T-helper 1 cell (primary cell): ENCODE results near the gene FBXO47.
"Not testable (repeated sequence)": the region's sequence is repeated elsewhere in the genome, so short reads cannot be mapped to it uniquely, and the experiment has no call there.

Experiments
- DNase-seq, 5 donors: peaks; one replicate each; pipeline ENCODE4 v3.0.0-alpha.2; 2012 to 2020

FBXO47 gene

DNA sequence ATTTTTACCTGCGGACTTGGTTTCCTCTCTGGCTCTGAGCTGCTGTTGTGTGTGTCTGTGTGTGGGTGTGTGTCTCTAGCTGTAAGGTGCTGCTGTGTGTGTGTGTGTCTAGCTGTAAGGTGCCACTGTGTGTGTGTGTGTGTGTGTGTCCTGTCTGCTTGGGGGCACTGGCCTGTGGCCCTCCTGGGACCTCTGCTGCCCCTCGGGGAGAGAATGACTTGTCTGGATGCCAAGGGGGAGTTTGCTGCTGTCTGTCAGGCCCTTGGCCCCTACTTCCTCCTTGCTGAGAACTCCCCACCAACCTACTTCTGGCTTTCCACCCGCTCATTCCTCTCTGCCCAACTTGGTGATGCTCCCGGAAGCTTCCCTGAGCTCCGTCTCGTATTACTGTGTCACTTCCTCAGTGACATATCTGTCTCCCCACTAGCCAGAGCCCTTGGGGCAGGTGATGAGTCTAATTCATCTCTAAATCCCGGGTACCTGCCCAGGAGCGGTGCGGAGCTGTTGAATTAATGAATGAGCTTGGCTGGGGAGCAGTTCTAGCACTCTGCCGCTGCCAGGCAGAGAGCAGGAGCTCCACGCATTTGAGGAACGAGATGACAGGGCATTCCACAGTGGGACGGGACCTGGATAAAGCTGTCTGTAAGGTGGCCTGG, 45.3 kb downstream of the FBXO47 start:
- no peak for DNase-seq

DNA sequence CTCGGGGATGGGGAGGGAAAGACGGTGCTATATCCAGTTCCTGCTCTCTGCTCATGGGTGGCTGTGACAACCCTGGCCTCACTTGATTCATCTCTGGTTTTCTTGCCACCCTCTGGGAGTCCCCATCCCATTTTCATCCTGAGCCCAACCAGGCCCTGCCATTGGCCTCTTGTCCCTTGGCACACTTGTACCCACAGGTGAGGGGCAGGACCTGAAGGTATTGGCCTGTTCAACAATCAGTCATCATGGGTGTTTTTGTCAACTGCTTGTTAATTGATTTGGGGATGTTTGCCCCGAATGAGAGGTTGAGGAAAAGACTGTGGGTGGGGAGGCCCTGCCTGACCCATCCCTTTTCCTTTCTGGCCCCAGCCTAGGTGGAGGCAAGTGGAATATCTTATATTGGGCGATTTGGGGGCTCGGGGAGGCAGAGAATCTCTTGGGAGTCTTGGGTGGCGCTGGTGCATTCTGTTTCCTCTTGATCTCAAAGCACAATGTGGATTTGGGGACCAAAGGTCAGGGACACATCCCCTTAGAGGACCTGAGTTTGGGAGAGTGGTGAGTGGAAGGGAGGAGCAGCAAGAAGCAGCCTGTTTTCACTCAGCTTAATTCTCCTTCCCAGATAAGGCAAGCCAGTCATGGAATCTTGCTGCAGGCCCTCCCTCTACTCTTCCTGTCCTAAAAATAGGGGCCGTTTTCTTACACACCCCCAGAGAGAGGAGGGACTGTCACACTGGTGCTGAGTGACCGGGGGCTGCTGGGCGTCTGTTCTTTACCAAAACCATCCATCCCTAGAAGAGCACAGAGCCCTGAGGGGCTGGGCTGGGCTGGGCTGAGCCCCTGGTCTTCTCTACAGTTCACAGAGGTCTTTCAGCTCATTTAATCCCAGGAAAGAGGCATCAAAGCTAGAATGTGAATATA, 46.6 kb downstream of the FBXO47 start:
- no peak for DNase-seq

DNA sequence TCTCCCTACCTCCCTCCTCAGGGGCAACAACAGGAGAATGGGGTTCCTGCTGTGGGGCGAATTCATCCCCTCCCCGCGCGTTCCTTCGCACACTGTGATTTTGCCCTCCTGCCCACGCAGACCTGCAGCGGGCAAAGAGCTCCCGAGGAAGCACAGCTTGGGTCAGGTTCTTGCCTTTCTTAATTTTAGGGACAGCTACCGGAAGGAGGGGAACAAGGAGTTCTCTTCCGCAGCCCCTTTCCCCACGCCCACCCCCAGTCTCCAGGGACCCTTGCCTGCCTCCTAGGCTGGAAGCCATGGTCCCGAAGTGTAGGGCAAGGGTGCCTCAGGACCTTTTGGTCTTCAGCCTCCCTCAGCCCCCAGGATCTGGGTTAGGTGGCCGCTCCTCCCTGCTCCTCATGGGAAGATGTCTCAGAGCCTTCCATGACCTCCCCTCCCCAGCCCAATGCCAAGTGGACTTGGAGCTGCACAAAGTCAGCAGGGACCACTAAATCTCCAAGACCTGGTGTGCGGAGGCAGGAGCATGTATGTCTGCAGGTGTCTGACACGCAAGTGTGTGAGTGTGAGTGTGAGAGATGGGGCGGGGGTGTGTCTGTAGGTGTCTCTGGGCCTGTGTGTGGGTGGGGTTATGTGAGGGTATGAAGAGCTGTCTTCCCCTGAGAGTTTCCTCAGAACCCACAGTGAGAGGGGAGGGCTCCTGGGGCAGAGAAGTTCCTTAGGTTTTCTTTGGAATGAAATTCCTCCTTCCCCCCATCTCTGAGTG, 47.7 kb downstream of the FBXO47 start:
- DNase-seq = no peak

DNA sequence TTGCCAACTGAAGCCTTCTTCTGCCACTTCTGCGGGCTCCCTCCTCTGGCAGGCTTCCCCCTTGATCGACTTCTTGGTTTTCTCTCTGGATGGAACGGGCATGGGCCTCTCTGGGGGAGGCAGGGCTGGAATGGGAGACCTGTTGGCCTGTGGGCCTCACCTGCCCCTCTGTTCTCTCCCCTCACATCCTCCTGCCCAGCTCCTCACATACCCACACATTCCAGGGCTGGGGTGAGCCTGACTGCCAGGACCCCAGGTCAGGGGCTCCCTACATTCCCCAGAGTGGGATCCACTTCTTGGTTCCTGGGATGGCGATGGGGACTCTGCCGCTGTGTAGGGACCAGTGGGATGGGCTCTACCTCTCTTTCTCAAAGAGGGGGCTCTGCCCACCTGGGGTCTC, 48.3 kb downstream of the FBXO47 start:
- no peak for DNase-seq

DNA sequence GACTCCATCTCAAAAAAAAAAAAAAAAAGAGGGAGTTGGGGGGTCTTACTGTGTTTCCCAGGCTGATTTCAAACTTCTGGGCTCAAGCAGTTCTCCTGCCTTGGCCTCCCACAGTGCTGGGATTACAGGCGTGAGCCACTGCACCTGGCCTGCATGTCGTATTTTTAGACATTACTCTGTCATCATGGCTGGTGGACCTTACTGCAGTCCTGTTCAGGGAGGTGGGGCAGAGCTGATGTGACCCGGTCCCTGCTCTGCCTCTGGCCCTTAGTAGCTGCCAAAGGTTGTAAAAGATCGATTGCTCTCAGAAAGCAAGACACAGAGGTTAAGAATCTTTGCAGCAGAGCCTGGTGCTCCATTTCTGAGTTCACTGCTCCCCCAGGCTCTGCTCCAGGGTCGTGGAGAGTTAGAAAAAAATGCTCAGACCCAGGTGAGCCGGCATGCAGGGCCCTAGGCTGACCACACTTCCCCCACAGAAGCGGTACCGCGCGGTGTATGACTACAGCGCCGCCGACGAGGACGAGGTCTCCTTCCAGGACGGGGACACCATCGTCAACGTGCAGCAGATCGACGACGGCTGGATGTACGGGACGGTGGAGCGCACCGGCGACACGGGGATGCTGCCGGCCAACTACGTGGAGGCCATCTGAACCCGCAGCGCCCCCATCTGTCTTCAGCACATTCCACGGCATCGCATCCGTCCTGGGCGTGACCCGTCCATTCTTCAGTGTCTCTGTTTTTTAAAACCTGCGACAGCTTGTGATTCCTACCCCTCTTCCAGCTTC, 48.9 kb downstream of the FBXO47 start:
- DNase-seq = no peak

DNA sequence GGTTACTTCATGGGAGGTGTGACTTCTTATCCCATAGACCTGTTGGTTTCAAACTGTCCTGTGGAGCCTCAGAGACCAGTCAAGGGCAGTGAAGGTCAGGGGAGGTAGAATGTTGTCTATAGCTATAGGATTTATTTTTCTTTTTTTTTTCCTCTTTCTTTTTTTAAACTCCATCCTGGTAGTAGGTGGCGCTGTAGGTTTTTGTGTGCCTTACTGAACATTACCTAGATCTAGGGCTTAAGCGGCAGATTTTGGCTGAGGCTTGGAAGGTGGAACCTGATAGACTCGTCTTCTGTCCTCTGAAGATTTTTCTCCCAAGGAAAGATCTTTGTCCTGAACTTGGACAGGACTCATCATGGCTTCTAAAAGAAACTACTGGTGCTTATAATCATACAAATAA, 49.9 kb downstream of the FBXO47 start:
- DNase-seq = no peak

DNA sequence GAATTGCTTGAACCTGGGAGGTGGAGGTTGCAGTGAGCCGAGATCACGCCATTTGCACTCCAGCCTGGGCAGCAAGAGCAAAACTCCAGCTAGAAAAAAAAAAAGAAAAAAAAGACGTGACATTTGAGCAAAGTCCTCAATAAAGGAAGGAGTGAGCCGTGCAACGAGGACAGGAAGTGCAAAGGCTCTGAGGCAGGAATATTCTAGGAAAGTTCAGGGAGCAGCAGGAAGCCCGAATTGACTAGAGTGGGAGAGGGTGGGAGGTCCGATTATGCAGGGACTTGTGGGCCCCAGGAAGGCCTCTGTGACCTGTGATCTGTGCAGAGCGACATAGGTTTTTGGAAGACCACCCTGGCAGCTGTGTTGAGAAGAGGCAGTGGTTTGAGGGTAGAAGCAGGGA, 50.4 kb downstream of the FBXO47 start:
- DNase-seq = no peak

DNA sequence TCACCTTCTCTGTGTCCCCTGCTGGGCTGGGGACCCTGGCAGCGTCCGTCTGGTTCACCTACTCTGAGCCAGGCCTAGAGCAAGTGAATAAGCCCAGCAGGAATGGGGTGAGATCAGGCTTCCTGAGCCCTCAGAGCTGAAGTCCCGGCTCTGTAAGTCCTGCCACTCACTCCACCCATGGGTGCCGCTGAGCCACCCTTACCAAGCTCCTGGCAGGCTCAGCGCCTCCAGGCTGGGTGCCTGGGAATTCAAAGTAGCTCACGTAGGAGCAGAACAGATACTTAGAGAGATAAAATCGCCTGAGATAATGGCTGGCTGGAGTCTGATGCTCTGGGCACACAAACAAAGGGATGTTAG, 51.6 kb downstream of the FBXO47 start:
- DNase-seq = no peak

DNA sequence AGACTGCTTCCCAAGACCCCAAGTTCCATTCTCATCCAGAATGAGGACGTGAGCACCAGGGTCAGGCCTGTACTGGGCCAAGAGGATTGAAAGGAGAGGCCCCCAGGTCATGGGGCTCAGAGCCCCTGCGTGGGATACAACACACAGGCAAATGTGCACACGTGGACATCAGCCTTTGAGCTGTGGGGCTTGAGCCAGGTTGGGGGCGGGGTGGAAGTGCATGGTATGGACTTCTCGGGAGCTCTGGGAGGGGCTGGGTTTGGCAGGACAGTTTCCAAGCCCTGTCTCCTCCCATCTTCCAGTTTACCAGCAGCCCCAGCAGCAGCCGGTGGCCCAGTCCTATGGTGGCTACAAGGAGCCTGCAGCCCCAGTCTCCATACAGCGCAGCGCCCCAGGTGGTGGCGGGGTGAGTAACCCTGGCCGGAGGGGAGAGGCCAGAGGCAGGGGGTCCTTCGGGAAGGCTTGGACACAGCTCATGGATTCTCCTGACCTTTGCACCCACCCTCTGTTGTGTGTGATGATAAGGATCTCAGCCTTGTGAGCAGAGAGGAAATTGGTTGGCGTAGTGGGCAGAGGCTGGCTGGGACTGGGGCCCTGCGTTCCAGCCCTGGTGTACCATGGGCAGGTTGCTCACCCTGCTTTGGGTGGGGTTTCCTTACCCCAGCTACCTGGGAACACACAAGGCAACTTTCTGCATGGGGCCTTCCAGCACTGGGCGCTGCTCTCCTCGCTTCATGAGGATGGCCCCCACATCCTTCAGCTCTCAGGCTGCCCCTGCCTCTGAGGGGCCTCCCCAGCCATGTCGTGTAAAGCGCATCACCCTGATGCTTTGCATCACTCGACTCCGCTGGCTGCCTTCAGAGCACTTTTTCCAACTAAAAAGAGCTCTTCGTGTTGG, 52.2 kb downstream of the FBXO47 start:
- no peak for DNase-seq

DNA sequence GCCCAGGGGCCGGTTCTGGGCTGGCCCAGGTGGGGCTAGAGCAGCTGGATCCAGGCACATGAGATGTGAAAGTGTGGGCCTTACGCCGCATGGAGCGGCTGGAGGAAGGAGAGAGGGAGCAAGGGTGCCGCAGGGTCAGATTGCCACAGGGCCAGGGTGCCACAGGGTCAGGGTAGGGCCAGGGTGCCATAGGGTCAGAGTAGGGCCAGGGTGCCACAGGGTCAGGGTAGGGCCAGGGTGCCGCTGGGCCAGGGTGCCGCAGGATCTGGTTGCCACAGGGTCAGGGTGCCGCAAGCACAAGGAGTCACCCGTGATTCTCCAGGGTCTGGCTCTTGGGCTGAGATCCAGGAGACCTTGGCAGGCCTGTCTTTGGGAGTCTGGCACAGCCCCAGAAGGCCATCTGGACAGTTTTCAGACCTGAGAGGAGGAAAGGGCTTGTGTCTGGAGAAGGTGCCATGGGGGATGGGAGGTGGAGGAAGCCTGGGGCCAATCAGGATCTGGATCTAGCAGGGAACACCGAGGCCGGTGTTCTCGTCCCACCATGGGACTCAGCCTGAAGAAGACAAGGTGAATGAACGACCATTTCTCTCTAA, 54.9 kb downstream of the FBXO47 start:
- DNase-seq = no peak

DNA sequence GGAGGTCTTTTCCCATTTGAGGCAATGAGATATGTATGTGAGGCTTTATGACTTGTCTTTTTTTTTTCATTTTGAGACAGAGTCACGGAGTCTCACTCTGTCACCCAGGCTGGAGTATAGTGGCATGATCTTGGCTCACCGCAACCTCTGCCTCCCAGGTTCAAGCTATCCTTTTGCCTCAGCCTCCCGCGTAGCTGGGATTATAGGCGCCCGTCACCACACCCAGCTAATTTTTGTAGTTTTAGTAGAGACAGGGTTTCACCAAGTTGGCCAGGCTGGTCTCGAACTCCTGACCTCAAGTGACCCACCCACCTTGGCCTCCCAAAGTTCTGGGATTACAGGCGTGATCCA, 55.5 kb downstream of the FBXO47 start:
- DNase-seq = not testable (repeated sequence)

DNA sequence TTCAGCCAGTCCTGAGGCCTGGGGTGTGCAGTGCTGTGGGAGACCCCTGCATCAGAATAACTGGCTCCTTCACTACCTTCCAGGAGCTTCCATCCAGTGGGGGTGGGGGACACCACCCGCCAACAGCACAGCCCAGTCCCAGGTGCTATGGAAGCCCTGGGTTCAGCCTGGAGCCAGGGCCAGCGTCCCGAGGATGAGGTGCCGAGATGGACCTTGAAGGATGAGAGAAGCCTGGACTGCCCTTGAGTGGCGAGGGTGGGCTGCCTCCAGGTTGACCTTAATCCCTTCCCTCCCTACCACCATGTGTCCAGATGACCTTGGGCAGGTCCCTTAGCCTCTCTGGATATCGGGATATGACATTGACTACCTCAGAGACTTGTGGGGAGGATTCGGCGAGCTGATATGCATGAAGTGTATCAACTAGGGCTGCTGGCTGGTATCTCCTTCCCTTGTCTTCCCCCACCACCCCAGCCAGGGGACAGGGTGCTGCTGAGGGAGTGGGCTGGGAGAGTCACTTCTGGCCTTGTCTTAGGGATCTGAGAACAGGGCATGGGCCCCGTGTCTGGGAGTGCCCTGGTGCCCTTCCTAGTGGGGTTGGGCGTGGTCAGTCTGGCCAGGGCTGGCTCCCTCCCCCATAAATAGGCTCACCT, 56.0 kb downstream of the FBXO47 start:
- no peak for DNase-seq

DNA sequence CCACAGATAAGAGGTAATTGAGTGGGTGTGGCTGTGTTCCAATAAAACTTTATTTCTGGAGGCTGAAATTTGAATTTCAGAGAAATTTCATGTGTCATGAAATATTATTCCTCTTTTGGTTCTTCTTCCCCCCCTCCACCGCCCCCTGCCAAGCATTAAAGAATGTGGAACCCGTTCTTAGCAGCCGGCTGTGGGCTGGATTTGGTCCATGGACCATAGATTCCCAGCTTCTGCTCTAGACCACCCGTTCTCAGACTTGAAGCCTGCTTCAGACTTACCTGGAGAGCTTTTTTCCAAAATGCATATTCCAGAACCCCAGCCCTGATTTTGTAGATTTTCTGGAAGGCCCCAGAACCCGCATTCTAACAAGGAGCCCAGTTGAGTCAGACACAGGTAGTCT, 56.9 kb downstream of the FBXO47 start:
- DNase-seq = no peak

DNA sequence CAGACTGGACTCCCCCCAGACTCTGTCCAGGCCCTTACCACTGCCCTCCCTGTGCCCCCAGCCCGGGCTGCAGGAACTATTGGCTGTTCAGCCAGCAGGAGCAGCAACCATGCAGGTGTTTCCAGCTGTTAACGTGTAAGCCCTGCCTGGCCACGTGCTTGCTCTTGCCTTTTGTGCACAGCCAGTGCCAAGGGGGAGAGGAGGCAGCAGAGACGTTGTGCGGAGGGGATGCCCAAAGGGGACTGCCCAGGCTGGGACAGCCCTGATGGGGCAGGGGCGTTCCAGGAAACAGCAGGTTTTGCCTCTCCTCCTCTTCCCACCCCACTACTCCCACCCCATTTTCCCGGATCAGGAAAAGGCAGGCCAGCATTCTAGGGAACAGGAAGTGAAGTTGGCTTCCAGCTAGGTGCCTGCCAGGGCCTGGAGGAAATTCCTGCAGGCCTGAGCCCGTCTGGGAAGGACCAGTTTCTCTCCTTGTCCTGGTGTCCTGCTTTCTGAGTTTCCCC, 58.5 kb downstream of the FBXO47 start:
- no peak for DNase-seq

DNA sequence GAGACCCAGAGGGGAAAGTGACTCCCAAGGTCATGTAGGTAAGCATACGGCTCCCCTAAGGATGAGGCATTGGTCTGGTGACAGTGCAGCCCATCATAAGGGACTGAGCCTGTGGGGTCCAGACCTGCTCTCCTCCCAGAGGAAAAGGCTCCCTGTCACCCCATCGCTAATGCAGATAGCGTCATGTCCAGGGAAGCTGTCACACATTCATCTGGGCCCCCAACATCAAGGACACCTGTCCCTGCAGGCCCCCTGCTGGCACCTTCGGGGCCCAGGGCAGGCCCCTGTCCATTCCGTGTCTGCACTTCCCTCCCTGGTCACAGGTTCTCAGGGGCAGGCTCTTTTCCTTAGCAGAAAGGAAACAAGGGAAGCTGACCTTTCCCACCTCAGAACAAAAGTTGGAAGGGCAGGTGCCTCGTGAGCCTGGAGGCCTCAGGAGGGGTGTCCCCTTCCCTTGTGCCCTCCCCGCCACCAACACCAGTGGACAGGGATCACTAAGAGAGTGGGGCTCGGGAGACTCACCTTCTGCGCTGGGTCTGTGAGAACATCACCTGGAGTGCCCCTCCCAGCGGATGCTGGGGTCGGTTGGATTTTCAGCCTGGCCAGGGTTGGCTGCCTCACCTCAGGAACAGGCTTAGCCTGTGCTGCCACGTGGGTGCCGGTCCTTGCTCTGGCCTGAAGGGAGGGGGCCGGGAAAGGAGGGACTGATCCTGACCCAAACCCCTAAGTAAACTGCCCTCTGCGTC, 59.1 kb downstream of the FBXO47 start:
- DNase-seq = no peak

DNA sequence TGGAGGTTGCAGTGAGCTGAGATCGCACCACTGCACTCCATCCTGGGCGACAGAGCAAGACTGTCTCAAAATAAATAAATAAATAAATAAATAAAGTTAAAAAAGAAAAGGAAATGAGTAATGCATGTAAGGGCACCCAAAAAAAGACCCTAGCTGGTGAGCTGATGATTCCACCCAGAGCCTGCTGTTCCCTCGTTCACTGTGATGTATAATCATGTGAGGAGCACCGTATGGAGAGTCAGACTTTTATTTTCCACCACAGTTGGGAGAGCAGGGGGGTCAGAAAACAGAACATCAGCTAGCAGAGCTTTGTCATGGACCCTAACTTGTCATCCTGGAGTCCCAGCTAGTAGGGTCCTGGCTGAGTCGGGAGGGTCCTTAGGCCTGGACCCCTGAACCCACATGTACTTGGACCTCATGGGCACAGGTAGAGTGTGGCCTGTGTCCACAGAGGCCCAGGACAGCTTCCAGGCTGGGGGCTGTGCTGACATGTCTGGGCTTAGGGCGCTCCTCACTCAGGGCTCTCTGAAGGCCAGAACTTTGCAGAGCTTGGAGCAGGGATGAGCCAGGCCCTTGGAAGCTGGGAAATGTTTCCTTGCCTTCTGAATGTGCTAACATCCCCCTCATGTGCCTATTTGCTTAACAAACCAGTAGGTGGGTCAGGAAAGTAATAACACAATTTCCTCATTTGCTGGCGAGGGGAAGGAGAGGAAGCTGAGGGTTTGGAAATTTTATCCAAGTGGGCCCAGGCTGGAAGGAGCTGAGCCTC, 60.6 kb downstream of the FBXO47 start:
- no peak for DNase-seq

DNA sequence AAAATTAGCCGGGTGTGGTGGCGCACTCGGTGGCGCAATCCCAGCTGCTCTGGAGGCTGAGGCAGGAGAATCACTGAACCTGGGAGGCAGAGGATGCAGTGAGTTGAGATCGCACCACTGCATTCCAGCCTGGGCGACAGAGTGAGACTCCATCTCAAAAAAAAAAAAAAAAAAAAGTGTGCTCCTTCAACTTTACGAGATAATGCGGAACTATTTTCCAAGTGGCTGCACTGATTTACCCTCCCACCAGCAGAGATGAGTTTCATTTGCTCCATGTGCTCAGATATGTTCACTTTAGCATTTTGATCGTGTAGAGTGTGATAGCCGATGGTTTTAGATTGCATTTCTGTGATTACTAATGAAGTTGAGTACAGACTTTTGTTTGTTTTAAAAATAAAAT, 61.8 kb downstream of the FBXO47 start:
- DNase-seq = no peak

DNA sequence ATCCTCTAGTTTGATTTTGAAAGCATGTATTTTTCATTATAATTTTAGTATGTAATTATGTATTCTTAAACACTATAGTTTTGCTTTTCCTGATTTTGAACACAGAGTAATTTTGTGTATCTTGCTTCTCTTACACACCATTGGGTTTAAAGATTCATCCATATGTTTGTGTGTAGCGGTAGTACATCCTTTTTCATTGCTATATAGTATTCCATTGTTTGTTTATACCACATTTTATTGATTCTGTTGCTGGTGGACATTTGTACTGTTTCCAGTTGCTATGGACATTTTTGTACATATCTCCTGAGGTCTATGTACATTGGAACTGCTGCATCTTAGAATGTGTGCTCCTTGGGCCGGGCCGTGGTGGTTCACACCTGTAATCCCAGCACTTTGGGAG, 62.3 kb downstream of the FBXO47 start:
- DNase-seq = no peak

DNA sequence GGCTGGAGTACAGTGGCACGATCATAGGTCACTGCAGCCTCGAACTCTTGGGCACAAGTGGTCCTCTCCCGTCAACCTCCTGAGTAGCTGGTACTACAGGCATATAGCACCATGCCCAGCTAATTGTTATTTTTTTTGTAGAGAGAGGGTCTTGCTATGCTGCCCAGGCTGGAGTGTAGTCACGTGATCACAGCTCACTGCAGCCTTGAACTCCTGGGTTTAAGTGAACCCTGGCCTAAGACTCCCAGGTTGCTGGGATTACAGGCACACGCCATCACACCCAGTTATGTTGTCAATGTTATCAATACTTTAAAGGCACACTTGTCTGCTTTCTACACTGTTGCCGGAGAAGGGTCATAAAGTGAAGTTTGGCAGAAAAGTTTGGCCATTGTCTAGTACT, 63.8 kb downstream of the FBXO47 start:
- DNase-seq = no peak
